BE2C (cell line): ENCODE data around the gene SNX20.

Source experiments
- DNase-seq: peaks from one replicate; pipeline ENCODE4 v3.0.0-alpha.2; 2020
- H3K27me3 ChIP-seq: fragments of 250-450 bp; sonication (Bioruptor Pico); 2 replicates; pipeline ENCODE4 v1.5.1; 2020; ENCODE audit warnings: mild to moderate bottlenecking
- H3K36me3 ChIP-seq: fragments of 250-450 bp; sonication (Bioruptor Pico); 2 replicates; pipeline ENCODE4 v1.5.1; 2020; ENCODE audit warnings: mild to moderate bottlenecking
- H3K4me1 ChIP-seq: fragments of 250-450 bp; sonication (Bioruptor Pico); 2 replicates; pipeline ENCODE4 v1.5.1; 2020
- H3K4me3 ChIP-seq: 2 replicates; pipeline ENCODE4 v1.5.1; 2011; ENCODE audit warnings: low read depth, low read length
- H3K9me3 ChIP-seq: fragments of 250-450 bp; sonication (Bioruptor Pico); 2 replicates; pipeline ENCODE4 v1.5.1; 2020
- TF ChIP-seq, protein P1 (sequence below): IDR thresholded peaks from 2 replicates; pipeline ENCODE4 v1.5.1; 2012; ENCODE audit warnings: mild to moderate bottlenecking, low read depth, low read length

SNX20 gene

DNA sequence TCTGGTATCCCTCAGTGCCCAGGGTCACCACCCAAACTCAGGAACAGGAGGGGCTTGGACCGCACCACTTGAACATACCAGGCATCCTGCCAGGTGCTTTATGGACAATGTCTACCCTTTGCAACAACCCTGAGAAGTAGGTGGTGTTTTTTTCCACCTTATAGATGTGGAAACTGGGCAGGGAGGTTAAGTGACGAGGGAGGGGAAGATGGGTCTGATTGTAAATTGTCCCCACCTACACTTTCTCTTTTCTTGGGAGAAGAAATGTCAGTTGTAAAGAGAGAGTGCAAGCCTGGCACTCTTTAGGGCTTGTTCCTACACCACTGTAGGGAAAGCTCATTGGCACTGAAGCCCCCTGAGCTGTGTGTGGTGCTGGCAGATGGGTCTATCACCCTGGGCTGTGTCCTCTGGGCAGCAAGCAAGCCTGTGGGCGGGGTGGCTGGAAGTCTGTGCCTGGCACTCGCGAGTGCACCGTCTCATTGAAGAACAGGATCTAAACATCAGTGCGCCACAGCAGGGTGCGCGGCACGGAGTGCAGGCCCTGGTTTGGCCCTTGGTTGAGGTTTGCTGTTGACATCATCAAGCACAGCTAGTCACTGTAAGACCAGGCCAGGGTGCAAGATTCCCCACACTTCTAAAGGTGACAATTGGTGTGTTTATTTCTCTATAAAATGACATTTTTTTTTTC lies 27.4 kb upstream of the SNX20 start:
- no peaks in the 10 kb centered on the region for H3K36me3 ChIP-seq
- TF ChIP-seq, protein P1, sequence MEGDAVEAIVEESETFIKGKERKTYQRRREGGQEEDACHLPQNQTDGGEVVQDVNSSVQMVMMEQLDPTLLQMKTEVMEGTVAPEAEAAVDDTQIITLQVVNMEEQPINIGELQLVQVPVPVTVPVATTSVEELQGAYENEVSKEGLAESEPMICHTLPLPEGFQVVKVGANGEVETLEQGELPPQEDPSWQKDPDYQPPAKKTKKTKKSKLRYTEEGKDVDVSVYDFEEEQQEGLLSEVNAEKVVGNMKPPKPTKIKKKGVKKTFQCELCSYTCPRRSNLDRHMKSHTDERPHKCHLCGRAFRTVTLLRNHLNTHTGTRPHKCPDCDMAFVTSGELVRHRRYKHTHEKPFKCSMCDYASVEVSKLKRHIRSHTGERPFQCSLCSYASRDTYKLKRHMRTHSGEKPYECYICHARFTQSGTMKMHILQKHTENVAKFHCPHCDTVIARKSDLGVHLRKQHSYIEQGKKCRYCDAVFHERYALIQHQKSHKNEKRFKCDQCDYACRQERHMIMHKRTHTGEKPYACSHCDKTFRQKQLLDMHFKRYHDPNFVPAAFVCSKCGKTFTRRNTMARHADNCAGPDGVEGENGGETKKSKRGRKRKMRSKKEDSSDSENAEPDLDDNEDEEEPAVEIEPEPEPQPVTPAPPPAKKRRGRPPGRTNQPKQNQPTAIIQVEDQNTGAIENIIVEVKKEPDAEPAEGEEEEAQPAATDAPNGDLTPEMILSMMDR: no peak
- peaks cover 9% of the 10 kb centered on the region for H3K4me1 ChIP-seq

DNA sequence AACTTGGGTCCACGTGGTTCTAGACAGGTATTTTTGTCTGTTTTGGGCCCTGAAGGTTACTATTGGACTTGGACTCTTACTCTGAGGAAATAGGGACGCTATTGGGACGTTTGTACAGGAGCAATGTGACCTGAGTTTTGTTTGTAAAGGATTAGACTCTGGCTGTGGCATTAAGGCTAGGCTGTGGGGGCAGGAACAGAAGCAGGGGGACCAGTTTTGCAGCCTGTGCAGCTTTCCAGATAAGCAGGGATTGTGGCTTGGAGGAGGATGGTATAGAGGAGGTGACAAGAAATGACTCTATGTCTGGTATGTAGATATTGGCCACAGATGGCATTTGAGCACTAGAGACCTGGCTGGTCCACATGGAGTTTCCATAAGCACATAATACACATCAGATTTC lies 25.1 kb upstream of the SNX20 start:
- no peak for DNase-seq
- Histone ChIP-seq H3K9me3 (no peaks in the 10 kb centered on the region), H3K27me3 (no peaks in the 10 kb centered on the region), H3K4me1 (no peaks in the 10 kb centered on the region), H3K4me3 (no peak overlapping the region), H3K36me3 (no peaks in the 10 kb centered on the region)
- TF ChIP-seq, protein P1: no peak

More for the DNA sequence above, 27.4 kb upstream of the SNX20 start:
- no peak for DNase-seq
- Histone ChIP-seq H3K9me3 (no peaks in the 10 kb centered on the region), H3K27me3 (no peaks in the 10 kb centered on the region), H3K4me3 (no peak overlapping the region)

DNA sequence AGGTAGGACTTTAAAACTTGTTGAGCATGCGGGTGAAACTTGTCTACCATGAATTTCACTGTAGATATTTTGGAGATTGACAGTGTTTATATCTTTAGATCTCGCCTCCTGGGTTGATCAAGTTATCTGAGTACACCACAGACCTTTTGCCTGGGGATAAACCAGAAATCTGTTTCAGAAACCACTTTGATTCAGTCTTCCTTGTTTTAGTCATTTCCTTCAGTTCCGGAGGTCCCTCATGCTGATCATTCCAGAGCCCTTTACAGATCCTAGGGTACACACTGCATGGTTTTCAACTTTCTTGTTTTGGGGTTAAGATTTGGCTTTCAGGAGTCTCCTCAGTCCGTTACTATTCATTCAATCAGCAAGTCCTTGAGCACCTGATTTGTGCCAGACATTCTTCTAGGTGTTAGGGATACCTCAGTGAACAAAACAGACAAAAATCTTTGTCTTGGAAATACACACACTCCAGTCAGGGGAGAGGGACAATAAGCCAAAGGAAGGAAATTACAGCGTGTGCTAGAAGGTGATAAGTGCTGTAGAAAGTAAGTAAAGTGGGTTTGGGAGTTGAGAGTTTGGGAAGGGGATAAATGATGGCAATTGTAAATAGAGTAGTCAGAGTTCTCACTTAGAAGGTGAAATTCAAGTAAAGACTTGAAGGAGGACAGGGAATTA lies 24.5 kb upstream of the SNX20 start:
- DNase-seq: no peak
- no peaks in the 10 kb centered on the region for H3K27me3 ChIP-seq
- no peak overlapping the region for H3K4me3 ChIP-seq
- H3K36me3 ChIP-seq: no peaks in the 10 kb centered on the region
- TF ChIP-seq, protein P1: no peak
- no peaks in the 10 kb centered on the region for H3K9me3 ChIP-seq
- no peaks in the 10 kb centered on the region for H3K4me1 ChIP-seq

DNA sequence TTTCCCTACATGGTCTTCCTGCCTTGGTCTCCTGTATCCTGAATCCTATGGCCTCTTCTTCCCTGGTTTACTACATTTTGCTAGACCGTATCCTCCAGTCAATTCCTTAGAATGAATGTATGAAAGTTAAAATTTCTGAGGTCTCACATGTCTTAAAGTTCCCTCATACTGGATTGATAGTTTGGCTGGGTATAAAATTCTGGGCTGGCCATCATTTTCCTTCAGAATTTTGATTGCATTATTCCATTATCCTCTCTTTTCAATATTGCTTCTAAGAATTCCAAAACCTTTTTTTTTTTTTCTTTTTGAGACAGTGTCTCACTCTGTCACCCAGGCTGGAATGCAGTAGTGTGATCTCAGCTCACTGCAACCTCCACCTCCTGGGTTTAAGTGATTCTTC lies 23.1 kb upstream of the SNX20 start:
- Histone ChIP-seq H3K4me1 (no peaks in the 10 kb centered on the region), H3K36me3 (no peaks in the 10 kb centered on the region), H3K4me3 (no peak overlapping the region), H3K9me3 (no peaks in the 10 kb centered on the region), H3K27me3 (no peaks in the 10 kb centered on the region)
- TF ChIP-seq, protein P1: no peak
- no peak for DNase-seq

DNA sequence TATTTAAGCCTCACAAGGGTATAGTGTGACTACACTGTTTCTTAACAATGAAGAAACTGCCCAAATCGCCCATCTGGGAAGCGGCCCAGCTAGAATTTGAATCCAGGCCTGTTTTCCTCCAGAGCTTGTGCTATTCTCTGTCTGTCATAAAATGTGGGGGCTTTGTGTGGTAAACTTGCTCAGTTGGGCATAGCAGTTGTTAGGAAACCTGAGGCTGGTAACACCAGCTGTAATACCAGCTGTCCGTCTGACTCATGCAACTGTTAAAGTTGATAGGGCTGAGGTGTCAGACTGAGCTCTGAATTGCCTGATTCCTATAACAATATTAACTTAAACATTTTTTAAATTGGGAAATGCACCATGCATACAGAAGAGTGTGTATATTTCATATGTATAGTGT lies 21.6 kb upstream of the SNX20 start:
- Histone ChIP-seq H3K27me3 (no peaks in the 10 kb centered on the region), H3K4me3 (no peak overlapping the region), H3K4me1 (no peaks in the 10 kb centered on the region), H3K36me3 (no peaks in the 10 kb centered on the region), H3K9me3 (no peaks in the 10 kb centered on the region)
- no peak for DNase-seq
- TF ChIP-seq, protein P1: no peak
